GM19351 (cell line): ENCODE results near the gene POU2AF1.
A peak's percentile ranks its signal among the peaks of the same experiment; 100 is the strongest.

Experiments used
- ATAC-seq: cut with Tn5 transposase; IDR thresholded peaks from one replicate; pipeline ENCODE4 v1.9.1; 2021; ENCODE audit warnings: mild to moderate bottlenecking, moderate library complexity; ENCODE audit not compliant: unreplicated experiment

POU2AF1 gene

DNA sequence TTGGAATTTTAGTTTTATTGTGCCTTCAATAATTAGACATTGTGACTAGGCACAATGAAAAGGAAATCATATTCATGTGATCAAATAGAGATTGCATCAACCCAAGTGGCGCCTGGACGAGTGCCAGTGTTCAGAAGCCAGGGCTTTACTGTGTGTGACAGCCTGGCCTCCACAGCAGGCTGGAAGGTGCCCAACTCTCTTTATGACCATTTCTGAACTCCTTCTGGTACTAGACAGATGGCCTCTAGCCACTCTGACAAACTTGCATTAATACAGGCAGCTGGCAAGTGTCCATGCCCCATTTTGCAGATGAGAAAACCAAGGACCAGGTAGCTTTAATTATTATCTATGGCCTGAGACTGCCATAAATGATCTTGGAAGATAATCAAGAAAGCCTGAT lies 8.3 kb upstream of the POU2AF1 start:
- ATAC-seq = no peak

DNA sequence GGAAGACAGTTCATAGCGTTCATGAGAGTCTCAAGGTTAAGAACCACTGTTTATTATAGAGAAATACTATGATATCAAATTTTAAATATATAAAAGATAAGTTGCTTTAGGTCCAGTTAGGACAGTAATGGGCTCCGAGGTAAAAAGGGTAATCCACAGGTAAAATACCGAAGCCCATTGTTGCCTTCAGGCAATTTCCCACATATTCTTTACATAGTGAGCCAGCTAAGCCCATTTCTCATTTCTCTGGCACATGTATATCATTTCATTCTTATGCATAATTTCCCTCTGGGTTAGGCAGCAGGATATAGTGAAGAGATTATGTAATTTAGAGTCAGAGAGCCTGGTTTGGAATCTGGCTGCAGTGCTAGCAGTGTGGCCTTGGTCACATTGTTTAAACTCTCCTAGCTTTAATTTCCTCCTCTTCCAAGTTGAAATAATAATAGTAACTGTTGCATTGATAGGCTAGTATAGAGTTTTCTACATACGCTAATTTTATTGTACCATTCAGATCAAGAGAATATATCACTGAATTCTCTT lies 7.6 kb upstream of the POU2AF1 start:
- no peak for ATAC-seq

DNA sequence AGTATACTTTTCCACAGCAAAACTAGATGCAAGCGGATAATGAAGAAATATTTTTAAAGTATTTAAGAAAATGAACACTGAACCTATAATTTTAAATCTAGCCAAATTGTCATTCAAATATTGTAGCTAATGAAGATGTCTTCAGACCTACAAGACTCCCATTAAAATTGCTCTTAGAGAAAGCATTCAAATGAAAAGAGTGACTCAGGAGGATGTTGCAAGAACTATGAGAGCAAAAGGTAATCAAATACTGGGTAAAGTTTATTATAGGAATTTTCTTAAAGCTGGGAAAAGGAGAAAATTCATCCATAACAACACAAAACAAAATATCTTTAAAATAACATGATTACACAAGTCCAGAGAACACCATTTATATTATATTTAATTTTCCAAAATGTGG lies 5.4 kb upstream of the POU2AF1 start:
- ATAC-seq = no peak

DNA sequence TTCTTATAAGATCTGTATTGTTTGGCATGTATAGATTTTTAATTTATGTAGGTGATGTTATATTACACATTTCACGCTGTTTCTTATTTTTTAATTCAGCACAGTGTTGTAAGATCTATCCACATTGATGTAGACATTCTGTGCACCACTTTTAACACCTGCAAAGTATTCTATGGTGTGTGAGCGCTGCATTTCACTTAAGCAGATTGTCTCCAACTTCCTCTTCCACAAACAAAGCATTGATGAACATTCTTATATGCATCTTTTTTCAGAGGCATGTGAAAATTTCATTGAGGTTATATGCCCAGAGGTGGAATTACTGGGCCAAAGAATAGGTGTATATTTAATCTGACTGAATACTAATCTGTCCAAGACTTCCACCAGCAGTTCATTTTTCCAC lies 3.4 kb upstream of the POU2AF1 start:
- no peak for ATAC-seq

DNA sequence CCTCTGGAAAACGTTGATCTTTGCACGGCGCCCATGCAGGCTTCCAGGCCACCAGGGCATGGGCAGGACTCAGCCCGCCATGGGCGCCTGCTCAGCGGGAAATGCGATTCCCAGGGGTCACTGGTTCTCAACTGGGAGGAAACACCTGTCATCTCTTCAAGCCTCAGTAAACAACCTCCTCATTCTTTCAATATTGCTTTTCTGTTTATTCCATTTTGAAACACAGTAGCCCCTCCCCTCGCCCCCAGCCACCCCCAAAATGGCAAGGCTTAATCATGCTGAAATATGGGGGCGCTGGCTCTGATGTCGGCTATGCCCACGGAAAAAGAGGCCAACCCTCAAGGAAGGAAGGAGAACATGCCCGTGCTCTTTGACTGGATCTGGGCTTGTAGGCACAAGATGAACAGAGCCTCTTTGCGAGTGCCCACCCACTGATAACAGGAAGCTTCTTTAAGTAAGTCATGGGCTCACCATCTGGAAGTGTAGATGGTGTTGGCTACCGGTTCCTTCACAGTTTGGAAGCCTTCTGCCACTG lies 594 bp upstream of the POU2AF1 start:
- ATAC-seq = peak; percentile 39

DNA sequence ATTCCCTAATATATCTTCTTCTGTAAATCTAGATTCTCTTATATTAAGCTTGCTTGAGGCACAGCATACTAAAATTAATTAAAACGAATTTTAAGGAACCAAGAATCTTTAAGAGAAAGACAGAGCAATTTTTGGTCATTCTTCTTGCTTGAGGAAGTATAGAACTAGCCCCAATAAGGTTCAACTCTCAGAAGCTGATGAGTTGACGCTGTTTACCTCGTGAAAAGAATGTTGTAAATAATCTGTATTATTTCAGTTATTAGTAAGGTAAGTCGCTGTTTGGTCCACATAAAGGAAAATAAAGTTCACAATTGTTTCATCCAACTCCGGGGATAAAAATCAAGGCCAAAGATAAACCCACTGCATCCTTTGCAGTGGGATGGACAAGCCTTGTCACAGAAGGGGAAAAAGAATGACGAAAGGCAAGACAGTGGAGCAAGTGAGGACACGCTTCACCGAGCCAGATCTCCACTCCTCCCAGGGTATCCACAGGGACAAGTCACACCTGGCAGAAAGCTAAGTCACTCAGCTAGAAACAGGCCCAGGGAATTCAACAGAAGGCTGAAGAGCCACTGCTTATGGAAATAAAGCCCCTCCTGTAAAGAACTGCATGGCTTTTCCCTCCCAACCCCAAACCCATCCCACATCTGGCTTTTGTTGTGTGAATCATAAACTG lies 752 bp downstream of the POU2AF1 start:
- no peak for ATAC-seq

DNA sequence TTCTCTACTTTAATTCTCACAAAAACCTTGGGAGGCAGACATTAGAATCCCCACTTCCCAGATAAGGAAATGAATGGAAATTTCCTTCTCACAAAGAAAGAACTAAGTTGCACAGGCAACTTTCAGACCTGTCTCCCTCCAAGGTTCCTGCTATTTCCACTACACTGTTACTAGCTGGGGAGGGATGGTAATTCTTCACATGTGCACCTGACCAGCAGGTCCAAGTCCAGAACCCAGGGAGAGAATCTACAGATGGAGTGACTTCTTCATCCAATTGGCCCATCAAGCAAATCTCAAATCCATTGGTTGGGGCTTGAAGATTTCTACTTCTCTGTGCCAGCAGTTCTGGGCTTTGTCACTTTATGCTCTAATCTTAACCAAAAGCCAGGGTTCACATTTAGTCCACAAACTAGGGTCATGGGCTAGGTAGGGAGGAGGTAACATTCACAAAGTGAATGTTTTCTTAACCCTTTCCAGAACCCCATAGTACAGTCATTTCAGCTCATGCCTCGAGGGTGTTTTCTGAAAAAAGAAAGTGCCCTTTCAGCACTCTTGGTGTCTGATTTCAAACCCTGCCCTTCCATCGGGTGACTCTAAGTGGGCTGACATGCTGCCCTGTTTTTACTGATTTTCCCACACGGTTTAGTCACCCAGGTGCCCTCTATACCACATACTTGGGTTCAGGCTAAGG lies 2.7 kb downstream of the POU2AF1 start:
- no peak for ATAC-seq

DNA sequence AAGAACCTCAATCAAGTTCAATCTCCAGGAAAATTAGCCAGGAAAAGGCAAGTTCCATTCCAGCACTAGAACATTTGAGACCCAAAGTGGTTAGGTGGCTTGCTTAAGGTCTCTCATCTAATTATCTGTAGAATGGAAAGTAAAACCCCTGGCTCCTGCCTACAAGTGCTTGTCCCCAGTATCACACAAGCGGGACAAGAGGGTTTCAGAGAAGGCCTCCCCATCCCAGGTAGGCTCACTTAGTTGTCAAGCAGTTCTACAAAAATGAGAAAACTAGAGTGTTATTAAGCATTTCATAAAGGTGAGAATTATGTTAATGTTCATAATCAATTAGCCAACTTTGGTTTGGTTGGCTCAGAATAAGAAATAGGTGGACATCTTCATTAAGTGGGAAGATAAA lies 5.5 kb downstream of the POU2AF1 start:
- no peak for ATAC-seq

DNA sequence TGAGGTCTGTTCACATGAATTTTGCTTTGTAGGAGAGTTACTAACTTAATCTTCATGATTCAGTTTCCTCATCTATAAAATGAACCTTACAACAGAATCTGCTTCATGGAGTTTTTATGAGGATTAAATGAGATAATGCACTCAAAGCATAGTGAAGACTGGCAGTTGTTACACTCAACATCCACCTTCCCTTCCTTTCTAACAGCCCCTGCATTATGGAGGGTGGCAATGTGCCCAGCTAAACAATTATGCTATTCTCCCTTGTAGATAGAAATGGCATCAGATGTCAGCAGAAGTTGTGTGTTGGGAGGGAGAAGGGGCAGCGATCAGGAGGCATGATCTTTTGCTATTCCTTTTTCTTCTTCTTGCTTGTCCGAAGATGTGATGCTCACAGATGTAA lies 6.5 kb downstream of the POU2AF1 start:
- no peak for ATAC-seq

DNA sequence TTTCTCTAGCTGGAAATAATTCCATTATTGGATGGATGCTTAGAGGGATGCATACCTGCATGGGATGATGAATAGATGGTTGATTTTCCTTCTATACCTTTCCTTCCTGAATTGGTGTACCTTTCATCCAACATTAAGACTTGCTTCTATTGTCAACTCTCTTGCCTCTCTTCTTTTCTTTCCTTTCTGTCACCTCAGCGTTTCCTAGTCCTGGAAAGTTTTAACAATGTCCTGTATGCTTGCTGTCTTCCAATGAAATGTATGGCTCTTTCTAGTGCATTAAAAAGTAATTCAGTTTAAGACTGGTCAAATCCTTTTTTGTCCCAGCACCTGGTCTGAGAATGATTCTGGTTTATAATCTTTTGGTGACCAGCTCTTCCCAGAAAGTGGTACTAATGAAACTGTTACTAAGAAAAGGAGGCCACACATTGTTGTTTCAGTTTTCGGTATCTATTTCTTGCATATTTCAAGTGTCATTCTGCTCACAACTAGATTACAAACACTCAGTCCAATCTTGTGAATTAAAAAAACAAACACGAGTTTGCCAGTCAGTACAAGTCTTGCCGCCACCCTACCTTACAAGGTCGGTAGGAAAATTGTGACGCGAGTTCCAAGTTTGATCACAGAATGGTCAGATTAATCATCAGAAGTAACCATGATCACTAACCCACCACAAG lies 8.0 kb downstream of the POU2AF1 start:
- peak; percentile 32 for ATAC-seq

DNA sequence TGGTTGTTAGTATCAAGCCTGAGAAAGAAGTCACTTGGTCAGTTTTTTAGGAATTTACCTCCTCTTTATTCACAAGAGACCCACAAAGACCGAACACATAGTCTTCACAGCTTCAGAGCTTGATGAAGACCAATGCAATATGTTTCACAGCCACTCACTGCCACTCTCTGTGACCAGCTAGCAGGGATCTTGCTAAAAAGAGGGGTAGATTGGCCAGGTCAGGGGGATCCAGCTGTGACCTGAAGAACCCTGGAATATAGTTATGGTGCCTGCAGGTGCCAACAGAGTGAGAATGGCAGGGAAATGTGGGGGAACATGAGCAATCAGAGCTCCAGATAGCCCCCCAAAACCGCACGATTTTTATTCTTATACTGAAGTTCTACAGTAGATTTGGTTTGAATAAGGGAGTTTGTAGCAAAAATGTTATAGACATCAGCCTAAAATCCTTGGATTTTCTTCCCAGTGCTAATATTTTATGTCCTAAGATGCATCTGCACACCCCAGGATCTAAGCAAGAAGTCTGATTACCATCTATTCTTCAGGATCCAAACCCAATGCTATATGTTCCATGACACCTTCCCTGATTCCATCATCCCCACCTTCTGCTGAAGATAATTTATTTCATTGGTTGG lies 8.7 kb downstream of the POU2AF1 start:
- no peak for ATAC-seq

DNA sequence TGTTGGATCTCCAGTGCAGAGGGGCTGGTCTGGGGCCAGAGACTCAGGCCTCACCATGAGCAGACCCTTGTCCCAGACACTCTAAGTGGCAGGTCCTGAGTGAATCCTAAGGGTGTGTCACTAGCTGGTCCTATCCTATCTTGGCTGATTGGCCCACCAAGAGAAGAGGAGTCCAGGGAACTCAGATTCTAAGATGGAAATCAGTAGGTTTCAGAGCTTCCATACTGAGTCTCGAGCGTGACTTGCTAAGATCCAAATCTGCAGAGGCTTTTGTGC lies 10.9 kb downstream of the POU2AF1 start:
- no peak for ATAC-seq

DNA sequence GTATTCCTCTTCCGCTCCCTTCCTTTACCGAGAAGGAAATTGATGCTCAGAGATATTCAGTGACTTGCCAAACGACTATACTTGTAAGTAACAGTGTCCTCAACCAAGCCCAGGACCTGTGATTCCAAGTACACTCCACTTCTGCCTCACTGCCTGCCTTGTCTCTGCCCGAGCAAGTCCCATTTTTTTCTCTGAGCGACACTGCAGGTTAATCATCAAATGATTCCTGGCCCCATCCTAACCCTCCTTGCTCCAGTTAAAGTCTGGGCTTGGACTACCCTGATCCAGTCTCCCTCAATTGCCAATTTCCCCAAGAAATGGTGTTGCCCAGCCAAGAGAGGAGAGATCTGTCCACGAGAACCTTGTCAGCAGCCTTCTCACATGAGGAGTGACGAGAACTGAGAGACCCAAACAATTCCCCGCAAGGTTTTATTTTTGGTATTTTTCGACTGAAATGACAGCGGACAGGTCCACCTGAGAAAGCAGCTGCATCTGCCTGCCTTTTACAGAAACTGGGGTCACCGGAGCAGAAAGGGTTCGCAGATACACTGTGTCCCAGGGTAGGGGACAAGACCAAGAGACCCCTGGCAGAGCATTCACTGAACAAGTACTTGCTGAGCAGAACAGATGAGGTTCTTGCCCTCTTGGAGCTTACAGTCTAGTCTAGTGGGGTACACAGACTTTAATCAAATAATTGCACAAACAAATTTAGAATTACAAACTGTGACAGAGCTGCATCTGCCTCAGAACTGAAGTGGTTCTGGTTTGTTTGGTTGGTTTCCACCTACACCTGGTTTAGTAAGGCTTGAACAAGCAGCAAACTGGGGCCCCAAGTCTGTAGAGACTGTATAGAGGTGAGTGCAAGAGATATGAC lies 11.4 kb downstream of the POU2AF1 start:
- ATAC-seq = peak; percentile 61

DNA sequence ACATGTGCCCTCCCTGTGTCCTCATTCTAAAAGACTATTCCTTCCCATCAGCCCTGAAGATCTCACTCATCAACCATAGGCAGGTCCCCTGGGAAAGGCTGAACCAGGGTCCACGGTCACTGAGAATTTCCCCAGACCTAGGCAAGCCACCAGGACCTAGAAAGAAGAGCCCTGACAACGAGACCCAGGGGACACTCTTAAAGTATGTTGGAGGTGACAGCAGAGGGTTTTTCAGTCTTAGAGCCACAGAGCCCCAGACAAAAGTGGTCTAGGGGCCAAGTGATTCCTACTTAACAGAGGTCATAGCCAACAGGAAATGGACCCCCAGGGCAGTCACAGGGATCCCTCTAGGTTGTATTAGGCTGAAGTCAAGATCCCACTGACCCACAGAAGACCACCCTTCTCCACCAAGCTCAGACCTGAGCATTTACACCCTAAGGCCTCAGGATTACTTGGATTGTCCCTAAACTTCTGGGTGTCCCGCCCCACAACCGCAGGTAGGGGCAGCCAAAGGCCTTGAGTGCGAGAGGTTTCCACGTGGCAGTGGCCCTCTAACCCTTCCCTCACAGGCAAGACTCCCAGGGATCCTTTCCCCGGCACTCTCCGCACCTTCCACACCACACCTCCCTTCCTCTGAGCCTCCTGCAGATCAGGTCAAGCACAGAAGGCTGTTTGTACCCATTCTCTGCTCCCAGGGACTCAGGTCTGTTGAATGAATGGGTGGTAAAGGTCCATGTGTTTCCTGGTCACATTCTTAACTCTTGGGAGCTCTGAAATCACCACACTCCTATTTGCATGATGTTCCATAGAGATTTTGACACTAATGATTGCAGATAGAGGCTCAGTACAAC lies 12.3 kb downstream of the POU2AF1 start:
- ATAC-seq = no peak

DNA sequence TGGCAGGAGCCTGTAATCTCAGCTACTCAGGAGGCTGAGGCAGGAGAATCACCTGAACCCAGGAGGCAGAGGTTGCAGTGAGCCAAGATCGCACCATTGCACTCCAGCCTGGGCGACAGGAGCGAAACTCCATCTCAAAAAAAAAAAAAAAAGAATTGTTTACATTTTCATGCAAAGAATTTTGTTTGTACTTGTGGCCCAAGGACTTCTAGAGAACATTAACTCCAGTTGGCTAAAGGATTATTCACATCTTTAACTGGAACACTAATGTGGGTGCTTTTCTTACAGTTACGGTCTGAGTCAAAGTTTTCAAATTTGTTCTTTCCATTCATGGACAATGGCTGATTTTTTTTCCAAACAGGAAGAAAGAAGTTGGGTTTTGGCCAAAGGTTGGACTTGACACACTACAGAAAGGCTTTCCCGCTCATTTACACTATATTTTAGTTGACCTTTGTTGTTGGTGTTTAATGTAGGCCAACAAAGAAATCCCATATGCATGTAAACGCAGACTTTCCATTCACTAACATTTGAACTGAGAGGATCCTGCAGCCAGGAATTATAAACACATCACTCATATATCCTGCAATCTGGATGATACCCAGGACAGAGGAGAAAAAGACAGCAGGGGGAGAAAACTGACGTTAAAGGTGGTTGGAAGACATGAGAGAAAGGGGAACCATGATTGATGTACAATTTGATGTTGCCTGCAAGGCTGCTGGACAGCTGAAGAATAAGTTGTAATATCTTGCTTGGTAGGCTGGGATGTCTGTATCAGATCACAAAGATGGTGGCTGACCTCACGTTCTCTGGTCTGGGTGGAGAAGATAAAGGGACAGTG lies 13.1 kb downstream of the POU2AF1 start:
- ATAC-seq = no peak

DNA sequence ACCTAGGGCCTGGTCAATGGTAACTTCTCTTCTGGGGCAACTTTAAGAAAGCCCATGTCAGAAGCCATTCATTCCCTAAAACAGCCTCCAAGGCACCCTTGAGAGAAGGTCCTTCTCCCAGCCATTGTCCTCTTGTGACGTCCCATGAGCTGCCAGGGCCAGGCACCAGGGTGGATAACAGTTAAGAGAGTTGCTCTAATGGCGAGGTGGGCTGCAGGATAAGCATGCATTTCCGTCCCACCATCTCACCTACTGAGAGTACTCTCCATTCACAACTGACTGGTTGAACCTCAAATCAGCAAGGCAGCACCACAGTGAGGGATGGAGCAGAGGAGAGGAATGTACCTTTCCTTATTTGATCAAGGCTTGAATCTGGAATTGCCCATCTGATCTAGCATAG lies 14.6 kb downstream of the POU2AF1 start:
- ATAC-seq = no peak

DNA sequence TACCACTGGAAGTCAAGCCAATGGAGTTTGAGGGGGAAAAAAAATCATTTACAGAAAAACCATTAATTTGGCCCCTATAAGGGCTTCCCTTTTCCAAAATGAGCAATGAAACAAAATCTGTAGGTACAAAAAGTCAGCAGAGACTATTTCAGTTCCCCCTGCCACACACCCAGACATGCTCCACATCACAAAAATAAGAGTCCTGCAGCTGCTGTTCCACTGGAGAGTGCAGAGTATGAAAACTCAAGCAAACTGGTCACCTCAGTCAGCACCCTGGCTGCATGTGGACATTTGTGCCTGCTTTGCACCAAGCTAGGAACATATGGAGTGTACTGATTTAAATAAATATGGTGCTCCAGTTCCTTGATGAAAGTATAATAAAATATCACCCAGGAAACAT lies 15.1 kb downstream of the POU2AF1 start:
- ATAC-seq = peak; percentile 21

DNA sequence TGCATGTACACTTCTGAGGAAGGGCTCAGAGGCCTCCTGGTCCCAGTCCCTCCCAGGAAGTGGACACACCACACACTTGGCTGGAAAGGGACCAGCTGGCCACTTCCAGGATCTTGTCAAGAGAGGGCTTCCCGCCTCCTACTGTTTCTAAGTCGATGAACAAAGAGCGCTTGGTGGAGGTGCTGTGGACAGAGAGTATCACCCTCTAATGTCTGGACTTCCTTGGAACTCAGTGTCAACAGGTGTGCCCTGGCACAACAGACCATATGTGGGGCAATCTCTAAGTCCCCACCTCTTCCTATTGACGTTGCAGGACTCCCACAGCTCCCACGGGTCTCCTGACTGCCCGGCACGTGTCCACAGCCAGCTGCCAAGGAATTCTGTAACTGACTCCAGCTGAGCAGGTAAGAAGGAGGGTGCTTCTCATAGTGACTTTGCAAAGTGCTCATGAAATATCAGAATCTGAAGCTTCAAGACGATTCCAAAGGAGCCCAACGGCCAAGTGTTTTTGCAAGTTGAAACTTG lies 16.1 kb downstream of the POU2AF1 start:
- no peak for ATAC-seq
